GM12892 (cell line): Measurements from ENCODE around the gene CAMKMT.

Experiments used
- POLR2A ChIP-seq: IDR thresholded peaks from 2 replicates; pipeline ENCODE4 v1.6.1; 2011; ENCODE audit warnings: low read depth, low read length, control low read depth
- POLR2AphosphoS5 ChIP-seq: IDR thresholded peaks from 2 replicates; pipeline ENCODE4 v1.6.1; 2011; ENCODE audit warnings: low read depth, low read length, control low read depth
- TAF1 ChIP-seq: IDR thresholded peaks from 2 replicates; pipeline ENCODE4 v1.6.1; 2011; ENCODE audit warnings: low read depth, mild to moderate bottlenecking, control low read depth, low read length, borderline replicate concordance

DNA sequence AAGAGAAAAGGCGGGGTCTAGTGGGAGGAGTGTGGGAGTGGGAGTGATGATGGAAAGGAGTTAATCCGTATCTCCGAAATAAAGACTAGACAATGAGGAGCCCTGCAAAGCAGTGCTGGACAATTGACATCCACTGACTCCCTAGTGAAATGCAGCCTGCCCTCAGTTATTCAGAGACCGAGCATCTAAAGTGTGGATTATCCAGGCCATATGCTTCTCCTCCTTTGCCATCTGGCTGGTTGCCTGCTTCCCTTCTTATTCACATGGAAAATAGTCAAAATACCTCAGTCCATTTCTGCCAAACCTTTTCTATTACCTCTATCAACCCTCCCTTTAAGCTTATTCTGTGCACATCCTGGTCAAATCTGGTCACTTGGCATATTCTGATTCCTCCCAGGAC, 291.0 kb downstream of the CAMKMT start:
- no peak for TF ChIP-seq POLR2A
- TF ChIP-seq POLR2AphosphoS5, result no peak
- TF ChIP-seq TAF1, result no peak
